KOPT-K1 (cell line): ENCODE measurements around the gene BMP8B.
"Not testable (repeated sequence)": the region's sequence is repeated elsewhere in the genome, so short reads cannot be mapped to it uniquely, and the experiment has no call there.

Experiments used
- H3K27ac ChIP-seq: fragments of 200-600 bp; sonication (generic); 2 replicates; pipeline ENCODE4 v1.5.1; 2016; ENCODE audit warnings: antibody characterized with exemption, mild to moderate bottlenecking, low read depth, low read length; ENCODE audit not compliant: poor library complexity, severe bottlenecking
- H3K36me3 ChIP-seq: fragments of 200-600 bp; sonication (generic); 2 replicates; pipeline ENCODE4 v1.5.1; 2017; ENCODE audit warnings: antibody characterized with exemption, mild to moderate bottlenecking, low read length, moderate library complexity; ENCODE audit not compliant: insufficient read depth
- H3K9me3 ChIP-seq: fragments of 200-600 bp; sonication (generic); 2 replicates; pipeline ENCODE4 v1.5.1; 2017; ENCODE audit warnings: antibody characterized with exemption, low read length, mild to moderate bottlenecking; ENCODE audit not compliant: insufficient read depth, poor library complexity, severe bottlenecking

The BMP8B gene

GRCh38 chr1:39788758-39789570, at the start of gene BMP8B:
BMP8B (minus strand) TSS chr1:39788865; CDS start chr1:39788485, 380 bp downstream.
- Histone ChIP-seq H3K36me3 (no peaks in the 10 kb centered on the region), H3K9me3 (no peaks in the 10 kb centered on the region), H3K27ac (no peak within 1 kb of the TSS)

- no peak overlapping the region for H3K27ac ChIP-seq
- H3K36me3 ChIP-seq: peaks cover 52% of the 10 kb centered on the region
- H3K9me3 ChIP-seq: no peaks in the 10 kb centered on the region
Measured at GRCh38 chr1:39836595-39837110, 48.0 kb upstream of the BMP8B start.

GRCh38 chr1:39835935-39836594, 47.4 kb upstream of the BMP8B start:
- Histone ChIP-seq H3K36me3 (peaks cover 46% of the 10 kb centered on the region), H3K9me3 (no peaks in the 10 kb centered on the region), H3K27ac (no peak overlapping the region)

- Histone ChIP-seq H3K27ac (no peak overlapping the region), H3K36me3 (peaks cover 37% of the 10 kb centered on the region), H3K9me3 (no peaks in the 10 kb centered on the region)
Measured at GRCh38 chr1:39835110-39835509, 46.4 kb upstream of the BMP8B start.

GRCh38 chr1:39833621-39834385, 45.1 kb upstream of the BMP8B start:
- no peak overlapping the region for H3K27ac ChIP-seq
- no peaks in the 10 kb centered on the region for H3K9me3 ChIP-seq
- peaks cover 24% of the 10 kb centered on the region for H3K36me3 ChIP-seq

- Histone ChIP-seq H3K27ac (no peak overlapping the region), H3K9me3 (no peaks in the 10 kb centered on the region), H3K36me3 (peaks cover 17% of the 10 kb centered on the region)
Measured at GRCh38 chr1:39833121-39833520, 44.5 kb upstream of the BMP8B start.

GRCh38 chr1:39832294-39832693, 43.6 kb upstream of the BMP8B start:
- H3K36me3 ChIP-seq: peaks cover 9% of the 10 kb centered on the region; the same call in 1 of the 2 replicates
- no peak overlapping the region for H3K27ac ChIP-seq
- H3K9me3 ChIP-seq: no peaks in the 10 kb centered on the region

- H3K27ac ChIP-seq: no peak overlapping the region
- no peaks in the 10 kb centered on the region for H3K36me3 ChIP-seq
- no peaks in the 10 kb centered on the region for H3K9me3 ChIP-seq
Measured at GRCh38 chr1:39829791-39830533, 41.3 kb upstream of the BMP8B start.

- no peaks in the 10 kb centered on the region for H3K9me3 ChIP-seq
- H3K36me3 ChIP-seq: no peaks in the 10 kb centered on the region
- H3K27ac ChIP-seq: no peak overlapping the region
Measured at GRCh38 chr1:39828734-39829133, 40.1 kb upstream of the BMP8B start.

- H3K27ac ChIP-seq, H3K9me3 ChIP-seq, H3K36me3 ChIP-seq: not testable (repeated sequence)
Measured at GRCh38 chr1:39828255-39828654, 39.6 kb upstream of the BMP8B start.

- Histone ChIP-seq H3K27ac (no peak overlapping the region), H3K9me3 (no peaks in the 10 kb centered on the region), H3K36me3 (no peaks in the 10 kb centered on the region)
Measured at GRCh38 chr1:39827201-39827600, 38.5 kb upstream of the BMP8B start.

GRCh38 chr1:39826583-39826982, 37.9 kb upstream of the BMP8B start:
- Histone ChIP-seq H3K36me3 (no peaks in the 10 kb centered on the region), H3K27ac (no peak overlapping the region), H3K9me3 (no peaks in the 10 kb centered on the region)

- Histone ChIP-seq H3K36me3 (no peaks in the 10 kb centered on the region), H3K27ac (no peak overlapping the region), H3K9me3 (no peaks in the 10 kb centered on the region)
Measured at GRCh38 chr1:39825432-39825941, 36.8 kb upstream of the BMP8B start.

GRCh38 chr1:39823450-39823849, 34.8 kb upstream of the BMP8B start:
- not testable (repeated sequence) for H3K36me3 ChIP-seq

More at GRCh38 chr1:39823450-39823849, 34.8 kb upstream of the BMP8B start:
- not testable (repeated sequence) for H3K27ac ChIP-seq, H3K9me3 ChIP-seq
